Activated CD8-positive, alpha-beta T cell treated with anti-CD3 and anti-CD28 coated beads, Interleukin-2, amount 10 ng/mL, durations not matched to agents 7 days and 5 days (primary cell): ENCODE data around the gene HIGD1A. TPM values are rescaled to one million over a fixed set of nuclear protein-coding genes. Genes with fewer than 3 reads are reported as not detected.

Experiments used
- ATAC-seq: fragments of 150-1000 bp; cut with Tn5 transposase; one replicate; pipeline ENCODE4 v1.10.0; 2021; ENCODE audit warnings: moderate library complexity
- CTCF ChIA-PET: fragments of 350-600 bp; sonication (Branson Sonifier 250); formaldehyde crosslinking; loops from one replicate; lab custom pipeline; 2021; ENCODE audit warnings: antibody characterized with exemption; lab: Charles Lee
- POLR2A ChIA-PET: fragments of 350-600 bp; sonication (Branson Sonifier 250); formaldehyde crosslinking; loops from one replicate; lab custom pipeline; 2021; ENCODE audit warnings: antibody characterized with exemption; lab: Charles Lee
- DNase-seq: peaks from one replicate; pipeline ENCODE4 v3.0.0-alpha.2; 2020
- H3K27ac Mint-ChIP-seq: one replicate; pipeline ENCODE4 v1.8.0; 2021; ENCODE audit warnings: mild to moderate bottlenecking, mixed read lengths
- H3K27me3 Mint-ChIP-seq: one replicate; pipeline ENCODE4 v1.8.0; 2021; ENCODE audit warnings: low read depth, mixed read lengths
- H3K36me3 Mint-ChIP-seq: one replicate; pipeline ENCODE4 v1.8.0; 2021; ENCODE audit warnings: low read depth, mixed read lengths
- H3K4me1 Mint-ChIP-seq: one replicate; pipeline ENCODE4 v1.8.0; 2021; ENCODE audit warnings: low read depth, mixed read lengths
- H3K4me3 Mint-ChIP-seq: one replicate; pipeline ENCODE4 v1.8.0; 2021; ENCODE audit warnings: mild to moderate bottlenecking, mixed read lengths
- H3K9me3 Mint-ChIP-seq: one replicate; pipeline ENCODE4 v1.8.0; 2022; ENCODE audit warnings: mixed read lengths; ENCODE audit not compliant: insufficient read depth
- total RNA-seq, 2 experiments: library from RNA; stranded (reverse); gene quantifications; one replicate each; pipeline ENCODE4 v1.2.3, GENCODE V29; 2021

Gene HIGD1A
- total RNA-seq, 2 experiments from 2014 or later: 55.3 to 57.9 TPM

GRCh38 chr3:42741796-42742195, 62.5 kb downstream of the HIGD1A start:
- Mint-ChIP-seq H3K27me3 (no peaks in the 10 kb centered on the region), H3K27ac (no peak overlapping the region), H3K4me3 (no peak overlapping the region), H3K9me3 (no peaks in the 10 kb centered on the region), H3K36me3 (no peaks in the 10 kb centered on the region), H3K4me1 (peaks cover 8% of the 10 kb centered on the region)
- POLR2A ChIA-PET: no interaction called here
- CTCF ChIA-PET: no interaction called here
- DNase-seq (no peak), ATAC-seq (no peak)

- DNase-seq (no peak), ATAC-seq (no peak)
- no peaks in the 10 kb centered on the region for H3K36me3 Mint-ChIP-seq
- H3K27ac Mint-ChIP-seq: no peak overlapping the region
- H3K4me3 Mint-ChIP-seq: no peak overlapping the region
- H3K9me3 Mint-ChIP-seq: no peaks in the 10 kb centered on the region
- ChIA-PET CTCF (no interaction called here), POLR2A (no interaction called here)
- peaks cover 8% of the 10 kb centered on the region for H3K4me1 Mint-ChIP-seq
- H3K27me3 Mint-ChIP-seq: no peaks in the 10 kb centered on the region
These were observed 64.7 kb downstream of the HIGD1A start for GRCh38 chr3:42739401-42740158.

- H3K9me3 Mint-ChIP-seq: no peaks in the 10 kb centered on the region
- ChIA-PET CTCF (interaction anchor here (1.2 to 1.4 kb wide), 2 partner anchors 9 to 11 kb away, joined by 3 to 4 read pairs; no protein-coding TSS in a partner anchor), POLR2A (no interaction called here)
- no peak for DNase-seq
- no peak overlapping the region for H3K27ac Mint-ChIP-seq
- H3K4me3 Mint-ChIP-seq: no peak overlapping the region
- no peaks in the 10 kb centered on the region for H3K27me3 Mint-ChIP-seq
- no peak for ATAC-seq
- no peaks in the 10 kb centered on the region for H3K36me3 Mint-ChIP-seq
- H3K4me1 Mint-ChIP-seq: no peaks in the 10 kb centered on the region
These were observed 67.8 kb downstream of the HIGD1A start for GRCh38 chr3:42736531-42736930.

GRCh38 chr3:42736081-42736480, 68.2 kb downstream of the HIGD1A start:
- ChIA-PET CTCF (interaction anchor here (1.2 to 1.4 kb wide), 2 partner anchors 9 to 12 kb away, joined by 3 to 4 read pairs; no protein-coding TSS in a partner anchor), POLR2A (no interaction called here)
- Mint-ChIP-seq H3K27me3 (no peaks in the 10 kb centered on the region), H3K27ac (no peak overlapping the region), H3K36me3 (no peaks in the 10 kb centered on the region), H3K9me3 (no peaks in the 10 kb centered on the region), H3K4me3 (no peak overlapping the region), H3K4me1 (no peaks in the 10 kb centered on the region)
- no peak for ATAC-seq
- DNase-seq: no peak

- no peak for DNase-seq
- Mint-ChIP-seq H3K4me1 (no peaks in the 10 kb centered on the region), H3K4me3 (no peak overlapping the region), H3K9me3 (no peaks in the 10 kb centered on the region), H3K36me3 (no peaks in the 10 kb centered on the region), H3K27me3 (no peaks in the 10 kb centered on the region), H3K27ac (no peak overlapping the region)
- ChIA-PET POLR2A (no interaction called here), CTCF (interaction anchor here (1.2 to 1.4 kb wide), 2 partner anchors 10 to 12 kb away, joined by 3 to 4 read pairs; no protein-coding TSS in a partner anchor)
- no peak for ATAC-seq
These were observed 68.7 kb downstream of the HIGD1A start for GRCh38 chr3:42735615-42736014.

- ChIA-PET CTCF (no interaction called here), POLR2A (no interaction called here)
- no peaks in the 10 kb centered on the region for H3K4me1 Mint-ChIP-seq
- no peak overlapping the region for H3K4me3 Mint-ChIP-seq
- H3K27ac Mint-ChIP-seq: no peak overlapping the region
- H3K27me3 Mint-ChIP-seq: no peaks in the 10 kb centered on the region
- no peaks in the 10 kb centered on the region for H3K36me3 Mint-ChIP-seq
- ATAC-seq (no peak), DNase-seq (no peak)
- no peaks in the 10 kb centered on the region for H3K9me3 Mint-ChIP-seq
These were observed 69.3 kb downstream of the HIGD1A start for GRCh38 chr3:42735019-42735418.

- DNase-seq (no peak), ATAC-seq (no peak)
- H3K27me3 Mint-ChIP-seq: no peaks in the 10 kb centered on the region
- CTCF ChIA-PET: no interaction called here
- POLR2A ChIA-PET: no interaction called here
- no peaks in the 10 kb centered on the region for H3K36me3 Mint-ChIP-seq
- H3K4me1 Mint-ChIP-seq: no peaks in the 10 kb centered on the region
- no peaks in the 10 kb centered on the region for H3K9me3 Mint-ChIP-seq
- H3K27ac Mint-ChIP-seq: no peak overlapping the region
- no peak overlapping the region for H3K4me3 Mint-ChIP-seq
These were observed 69.9 kb downstream of the HIGD1A start for GRCh38 chr3:42734263-42734860.

GRCh38 chr3:42733501-42734262, 70.6 kb downstream of the HIGD1A start:
- ChIA-PET POLR2A (no interaction called here), CTCF (interaction anchor here (1.3 kb wide), 1 partner anchor 34 kb away, joined by 3 read pairs; no protein-coding TSS in a partner anchor)
- Mint-ChIP-seq H3K27ac (no peak overlapping the region), H3K4me1 (no peaks in the 10 kb centered on the region), H3K9me3 (no peaks in the 10 kb centered on the region), H3K27me3 (no peaks in the 10 kb centered on the region), H3K36me3 (no peaks in the 10 kb centered on the region), H3K4me3 (no peak overlapping the region)
- ATAC-seq (no peak), DNase-seq (no peak)

Other genes with a start within 250 kb of the HIGD1A start
- 10 to 100 TPM; 49.3 to 51.4 TPM for gene SEC22C, start 222.5 kb downstream of the HIGD1A start, total RNA-seq
- 10 to 100 TPM; 68.6 to 68.7 TPM for gene SS18L2, start 213.6 kb downstream of the HIGD1A start, total RNA-seq
- gene NKTR, start 203.8 kb downstream of the HIGD1A start, total RNA-seq: 10 to 100 TPM; 85.9 to 90.3 TPM
- under 1 TPM; 0.18 to 0.34 TPM for gene ZBTB47, start 150.8 kb downstream of the HIGD1A start, total RNA-seq
- gene KLHL40, start 119.0 kb downstream of the HIGD1A start, total RNA-seq: not detected
- gene HHATL, start 101.7 kb downstream of the HIGD1A start, total RNA-seq: not detected
- gene CCDC13, start 31.2 kb downstream of the HIGD1A start, total RNA-seq: under 1 TPM in 1 of 2 experiments, not detected in 1; 0.63 TPM
- 1 to 10 TPM; 2.3 to 2.8 TPM for gene ACKR2, start 5.0 kb upstream of the HIGD1A start, total RNA-seq
- not detected for gene CYP8B1, start 71.4 kb upstream of the HIGD1A start, total RNA-seq
- gene ZNF662, start 101.7 kb upstream of the HIGD1A start, total RNA-seq: 1 to 10 TPM; 1.2 to 1.7 TPM
- not detected for gene GASK1A, start 174.8 kb upstream of the HIGD1A start, total RNA-seq